Left lung (tissue), 10 donors: ENCODE results near the gene CACNA1I. TPM values are rescaled to one million over a fixed set of nuclear protein-coding genes. Genes with fewer than 3 reads are reported as not detected.

Experiments
- ATAC-seq: fragments of 200-7000 bp; cut with Tn5 transposase; one replicate; pipeline ENCODE4 v1.9.1; 2020; ENCODE audit warnings: moderate library complexity
- DNase-seq, 4 donors: peaks; one replicate each; pipeline ENCODE4 v3.0.0-alpha.2; 2013 to 2020
- H3K27ac ChIP-seq, 2 donors: fragments of 200-600 bp; sonication (generic) in 1 of 2; one replicate each; pipeline versions ENCODE4 v1.5.0 to v1.8.0; 2020 to 2021
- H3K27me3 ChIP-seq, 2 donors: fragments of 200-600 bp; sonication (generic) in 1 of 2; one replicate each; pipeline versions ENCODE4 v1.5.0 to v1.8.0; 2020 to 2021
- H3K36me3 ChIP-seq, 2 donors: fragments of 200-600 bp; sonication (generic) in 1 of 2; one replicate each; pipeline versions ENCODE4 v1.5.0 to v1.8.0; 2020 to 2021
- H3K4me1 ChIP-seq, 2 donors: fragments of 200-600 bp; one replicate each; pipeline ENCODE4 v1.8.0; 2021
- H3K4me3 ChIP-seq, 2 donors: fragments of 200-600 bp; sonication (generic) in 1 of 2; one replicate each; pipeline versions ENCODE4 v1.5.0 to v1.8.0; 2020 to 2021; ENCODE audit warnings: mild to moderate bottlenecking in 1 of 2
- H3K9me3 ChIP-seq, 2 donors: fragments of 200-600 bp; sonication (generic) in 1 of 2; one replicate each; pipeline versions ENCODE4 v1.5.0 to v1.8.0; 2020 to 2021
- CTCF ChIP-seq, 2 donors: fragments of 200-600 bp; sonication (generic) in 1 of 2; IDR thresholded peaks; one replicate each; pipeline versions ENCODE4 v1.5.0 to v1.8.0; 2021; ENCODE audit warnings: antibody characterized with exemption in 2 of 2
- intact Hi-C, 2 donors: fragments of 100-400 bp; cut with DNase I; formaldehyde crosslinking; loops; one replicate each; pipeline versions ENCODE4 v1.11.2 to v1.14.2; 2022
- polyA plus RNA-seq, 6 donors: library from polyadenylated mRNA; unstranded; fragments of 120-200 nt; gene quantifications; one replicate each; pipeline ENCODE4 v1.2.1, GENCODE V29; 2013; ENCODE audit not compliant: insufficient read length in 6 of 6
- total RNA-seq, 2 donors: library from RNA; stranded (reverse); fragmentation: NEBNext Ultra II Directional; extraction: Animal tissue kit (Norgen Biotek cat#: 25700); gene quantifications; one replicate each; pipeline ENCODE4 v1.2.1, GENCODE V29; 2021
- donor health status: DM: no; HTN: yes; CAD: no.
- donor health status: DM: no; HTN: no; CAD: no.

CACNA1I gene
- total and polyA plus RNA-seq, 8 donors: 0.03 to 0.35 (median 0.09) TPM

- Histone ChIP-seq H3K4me1 (peaks cover 10 to 30% of the 10 kb centered on the region in 2 donors), H3K4me3 (no peak overlapping the region), H3K36me3 (peaks cover 0 to 6% of the 10 kb centered on the region in 2 donors), H3K9me3 (no peaks in the 10 kb centered on the region), H3K27ac (no peak overlapping the region), H3K27me3 (no peaks in the 10 kb centered on the region)
- no peak for DNase-seq
- TF ChIP-seq CTCF (IDR thresholded peaks at IDR 0.05): no peak
- ATAC-seq: no peak
- intact Hi-C loops: loop anchor here in 1 of 2 donors (5.0 kb wide), 1 partner anchor 492 kb away; no protein-coding TSS in a partner anchor
Observed at GRCh38 chr22:39535357-39535725, 35.2 kb upstream of the CACNA1I start.

GRCh38 chr22:39535831-39536449 lies 34.6 kb upstream of the CACNA1I start:
- no peak for ATAC-seq
- intact Hi-C loops: loop anchor here in 1 of 2 donors (5.0 kb wide), 1 partner anchor 491 kb away; no protein-coding TSS in a partner anchor
- H3K4me3 ChIP-seq: no peak overlapping the region
- H3K36me3 ChIP-seq: peaks cover 0 to 2% of the 10 kb centered on the region in 2 donors
- no peak overlapping the region for H3K27ac ChIP-seq
- DNase-seq: no peak
- H3K9me3 ChIP-seq: no peaks in the 10 kb centered on the region
- no peaks in the 10 kb centered on the region for H3K27me3 ChIP-seq
- peaks cover 10 to 24% of the 10 kb centered on the region in 2 donors for H3K4me1 ChIP-seq
- no peak for TF ChIP-seq CTCF (IDR thresholded peaks at IDR 0.05)

- no peaks in the 10 kb centered on the region for H3K9me3 ChIP-seq
- no peak overlapping the region for H3K27ac ChIP-seq
- intact Hi-C loops: loop anchor here in 1 of 2 donors (5.0 kb wide), 1 partner anchor 491 kb away; no protein-coding TSS in a partner anchor
- no peak for DNase-seq
- no peaks in the 10 kb centered on the region for H3K36me3 ChIP-seq
- no peaks in the 10 kb centered on the region for H3K27me3 ChIP-seq
- no peak for ATAC-seq
- no peak for TF ChIP-seq CTCF (IDR thresholded peaks at IDR 0.05)
- H3K4me3 ChIP-seq: no peak overlapping the region
- H3K4me1 ChIP-seq: peaks cover 3 to 16% of the 10 kb centered on the region in 2 donors
Observed at GRCh38 chr22:39536711-39537110, 33.8 kb upstream of the CACNA1I start.

- Histone ChIP-seq H3K27ac (no peak overlapping the region), H3K27me3 (peaks cover 0 to 9% of the 10 kb centered on the region in 2 donors), H3K4me1 (peaks cover 0 to 13% of the 10 kb centered on the region in 2 donors), H3K36me3 (no peaks in the 10 kb centered on the region), H3K4me3 (no peak overlapping the region), H3K9me3 (no peaks in the 10 kb centered on the region)
- no peak for ATAC-seq
- no peak for DNase-seq
- TF ChIP-seq CTCF (IDR thresholded peaks at IDR 0.05): no peak
- intact Hi-C loops: loop anchor here in 1 of 2 donors (5.0 kb wide), 1 partner anchor 489 kb away; no protein-coding TSS in a partner anchor
Observed at GRCh38 chr22:39537975-39538374, 32.6 kb upstream of the CACNA1I start.

GRCh38 chr22:39543095-39543494 lies 27.5 kb upstream of the CACNA1I start:
- H3K4me3 ChIP-seq: no peak overlapping the region
- H3K27me3 ChIP-seq: peaks cover 0 to 58% of the 10 kb centered on the region in 2 donors
- no peaks in the 10 kb centered on the region for H3K9me3 ChIP-seq
- no peaks in the 10 kb centered on the region for H3K36me3 ChIP-seq
- no peaks in the 10 kb centered on the region for H3K4me1 ChIP-seq
- intact Hi-C loops: loop anchor here in 1 of 2 donors (10.0 kb wide), 1 partner anchor 812 kb away; no protein-coding TSS in a partner anchor
- H3K27ac ChIP-seq: no peak overlapping the region
- ATAC-seq: no peak
- no peak for DNase-seq
- TF ChIP-seq CTCF (IDR thresholded peaks at IDR 0.05): no peak
